Stimulated activated effector memory CD8-positive, alpha-beta T cell treated with anti-CD3 and anti-CD28 coated beads, Interleukin-12 subunit alpha, Interleukin-12 subunit beta, amount 100 ng/mL, for 72 hours (primary cell): ENCODE data around the gene YWHAG.
"Not testable (repeated sequence)": the region's sequence is repeated elsewhere in the genome, so short reads cannot be mapped to it uniquely, and the experiment has no call there.

ENCODE experiments used
- ATAC-seq: fragments of 150-1000 bp; cut with Tn5 transposase; 2 replicates; pipeline ENCODE4 v1.10.0; 2021
- DNase-seq, 2 donors: peaks; one replicate each; pipeline ENCODE4 v3.0.0; 2021 to 2022; ENCODE audit warnings: low spot score in 2 of 2
- H3K27ac Mint-ChIP-seq: one replicate; pipeline ENCODE4 v1.8.0; 2022; ENCODE audit warnings: mild to moderate bottlenecking, mixed read lengths
- H3K36me3 Mint-ChIP-seq: one replicate; pipeline ENCODE4 v1.8.0; 2022; ENCODE audit warnings: mild to moderate bottlenecking, mixed read lengths
- H3K4me1 Mint-ChIP-seq: one replicate; pipeline ENCODE4 v1.8.0; 2022; ENCODE audit warnings: mixed read lengths
- H3K4me3 Mint-ChIP-seq: one replicate; pipeline ENCODE4 v1.8.0; 2022; ENCODE audit warnings: mild to moderate bottlenecking, mixed read lengths
- H3K9me3 Mint-ChIP-seq: one replicate; pipeline ENCODE4 v1.8.0; 2022; ENCODE audit warnings: mixed read lengths

YWHAG gene

DNA sequence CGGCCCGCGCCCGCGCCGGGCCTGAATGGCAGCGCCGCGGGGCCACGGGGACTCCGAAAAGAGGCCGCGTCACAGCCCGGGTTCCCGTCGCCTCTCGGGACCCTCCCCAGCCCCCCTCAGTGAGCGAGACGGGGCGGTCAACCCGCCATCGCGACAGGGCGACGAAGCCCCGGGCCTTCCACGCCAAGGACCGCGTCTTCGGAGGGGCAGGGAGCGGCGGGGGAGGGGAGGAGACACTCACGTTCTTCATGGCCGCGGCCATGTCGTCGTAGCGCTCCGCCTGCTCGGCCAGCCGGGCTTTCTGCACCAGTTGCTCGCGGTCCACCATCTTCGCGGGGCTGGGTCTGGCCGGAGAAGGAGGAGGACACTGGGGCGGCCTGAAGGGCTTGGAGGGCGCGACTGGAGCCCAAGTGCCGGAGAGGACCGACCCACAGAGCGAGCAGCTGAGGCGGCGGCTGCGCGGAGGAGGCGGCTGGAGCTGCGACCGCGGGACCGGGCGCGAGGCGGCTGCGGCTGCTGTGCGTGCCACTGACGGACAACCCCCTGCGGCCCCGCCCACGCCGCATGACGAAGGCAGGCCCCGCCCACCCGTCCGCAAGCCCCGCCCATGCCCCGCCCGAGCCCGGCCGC is at the start of gene YWHAG:
YWHAG (minus strand) TSS at position 511 of the 630 bp plus-strand sequence; CDS start at position 328, 183 bp downstream.
- H3K9me3 Mint-ChIP-seq: no peaks in the 10 kb centered on the region
- peak within 1 kb of the TSS; percentile 99 for H3K27ac Mint-ChIP-seq
- H3K4me1 Mint-ChIP-seq: peaks cover 41% of the 10 kb centered on the region
- DNase-seq (peak in 1 of 2 donors; percentile 95), ATAC-seq (peak; percentile 80)
- H3K4me3 Mint-ChIP-seq: peak within 1 kb of the TSS; percentile 91
- peaks cover 56% of the 10 kb centered on the region for H3K36me3 Mint-ChIP-seq

DNA sequence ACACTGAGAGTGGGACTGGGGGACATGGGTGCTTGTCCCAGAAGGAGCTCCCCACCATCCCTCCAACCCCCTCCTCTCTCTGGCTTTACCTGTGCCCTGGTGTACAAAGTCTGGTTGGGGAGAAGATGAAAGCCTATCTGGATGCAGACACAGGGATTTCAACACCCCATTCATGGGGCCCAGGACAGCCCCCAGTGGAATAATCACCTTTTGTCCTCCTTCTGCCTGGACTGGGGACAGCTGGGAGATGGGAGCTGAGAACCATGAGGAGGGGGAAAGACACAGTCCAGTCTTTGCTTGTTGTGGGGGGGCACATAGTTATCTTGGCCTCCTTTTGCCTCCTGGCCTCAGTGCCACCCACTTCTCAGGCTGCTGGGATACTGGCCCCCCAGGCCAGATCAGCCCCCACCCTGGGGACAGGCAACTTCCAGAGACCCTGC is 49.4 kb upstream of the YWHAG start:
- Mint-ChIP-seq H3K4me3 (no peak overlapping the region), H3K36me3 (no peaks in the 10 kb centered on the region), H3K9me3 (no peaks in the 10 kb centered on the region), H3K4me1 (no peaks in the 10 kb centered on the region), H3K27ac (peak overlapping the region; percentile 53)
- DNase-seq (no peak), ATAC-seq (no peak)

DNA sequence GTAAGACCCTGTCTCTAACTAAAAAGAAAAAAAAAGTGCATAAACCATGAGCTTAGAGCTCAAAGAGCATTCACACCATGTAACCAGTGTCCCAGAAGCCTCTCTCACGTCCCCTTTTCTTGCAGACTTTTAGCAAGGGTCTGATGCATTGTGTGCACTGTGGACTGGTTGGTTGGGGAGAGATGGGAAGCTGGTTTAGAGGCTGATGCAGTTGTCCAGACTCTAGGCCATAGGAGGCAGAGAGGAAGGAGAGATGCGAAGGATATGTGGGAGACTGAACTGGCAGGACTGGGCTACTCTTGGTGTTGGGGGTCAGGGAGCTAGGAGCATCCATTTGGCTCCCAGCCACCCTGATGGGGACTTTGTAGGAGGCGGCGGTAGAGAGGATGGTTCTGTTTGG is 48.9 kb upstream of the YWHAG start:
- ATAC-seq (no peak), DNase-seq (no peak)
- H3K36me3 Mint-ChIP-seq: no peaks in the 10 kb centered on the region
- no peak overlapping the region for H3K27ac Mint-ChIP-seq
- H3K4me1 Mint-ChIP-seq: no peaks in the 10 kb centered on the region
- H3K9me3 Mint-ChIP-seq: no peaks in the 10 kb centered on the region
- no peak overlapping the region for H3K4me3 Mint-ChIP-seq

DNA sequence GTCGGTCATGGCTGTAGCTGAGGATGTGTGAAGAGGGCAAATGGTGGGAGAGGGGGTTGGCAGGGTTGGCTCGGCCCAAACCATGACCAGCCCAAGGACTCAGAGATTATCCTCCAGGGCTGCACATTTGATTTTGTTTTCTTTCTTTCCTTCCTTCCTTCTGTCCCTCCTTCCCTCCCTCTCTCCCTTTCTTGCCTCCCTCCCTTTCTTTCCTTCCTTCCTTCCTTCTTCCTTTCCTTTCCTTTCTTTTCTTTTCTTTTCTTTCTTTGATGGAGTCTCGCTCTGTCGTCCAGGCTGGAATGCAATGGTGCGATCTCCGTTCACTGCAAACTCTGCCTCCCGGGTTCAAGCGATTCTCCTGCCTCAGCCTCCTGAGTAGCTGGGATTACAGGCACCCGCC is 46.9 kb upstream of the YWHAG start:
- Mint-ChIP-seq H3K9me3 (no peaks in the 10 kb centered on the region), H3K27ac (no peak overlapping the region), H3K4me3 (no peak overlapping the region), H3K36me3 (no peaks in the 10 kb centered on the region), H3K4me1 (no peaks in the 10 kb centered on the region)
- DNase-seq (no peak), ATAC-seq (no peak)

DNA sequence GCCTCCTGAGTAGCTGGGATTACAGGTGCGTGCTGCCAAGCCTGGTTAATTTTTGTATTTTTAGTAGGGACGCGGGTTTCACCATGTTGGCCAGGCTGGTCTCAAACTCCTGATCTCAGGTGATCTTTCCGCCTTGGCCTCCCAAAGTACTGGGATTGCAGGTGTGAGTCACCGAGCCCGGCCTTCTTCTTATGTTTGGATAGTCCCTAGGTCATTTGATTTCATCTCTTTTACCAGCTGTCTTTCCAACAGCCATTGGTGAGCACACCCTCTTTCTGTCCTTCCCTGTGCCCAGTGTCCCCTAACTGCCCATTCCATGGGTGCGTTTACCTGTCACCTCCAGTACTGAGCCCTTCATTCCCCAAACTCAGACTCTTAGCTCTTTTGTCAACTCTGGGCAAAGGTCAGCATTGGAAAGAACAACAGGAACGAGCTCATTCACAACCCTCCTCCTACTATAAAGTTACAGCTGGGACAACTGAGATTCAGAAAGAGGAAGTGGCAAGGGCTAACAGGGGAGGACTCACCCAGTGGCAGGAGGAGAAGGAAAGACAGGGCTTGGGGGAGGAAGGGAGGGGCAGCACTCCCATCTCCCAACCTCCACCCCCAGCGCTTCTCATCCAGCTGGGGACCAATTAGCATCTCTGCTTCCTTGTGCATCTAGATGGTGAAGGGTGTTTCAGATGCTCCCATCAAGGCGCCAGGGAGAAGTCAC is 45.1 kb upstream of the YWHAG start:
- ATAC-seq: no peak
- Mint-ChIP-seq H3K4me3 (no peak overlapping the region), H3K4me1 (no peaks in the 10 kb centered on the region), H3K36me3 (no peaks in the 10 kb centered on the region), H3K27ac (peak overlapping the region; percentile 33), H3K9me3 (no peaks in the 10 kb centered on the region)
- no peak for DNase-seq

DNA sequence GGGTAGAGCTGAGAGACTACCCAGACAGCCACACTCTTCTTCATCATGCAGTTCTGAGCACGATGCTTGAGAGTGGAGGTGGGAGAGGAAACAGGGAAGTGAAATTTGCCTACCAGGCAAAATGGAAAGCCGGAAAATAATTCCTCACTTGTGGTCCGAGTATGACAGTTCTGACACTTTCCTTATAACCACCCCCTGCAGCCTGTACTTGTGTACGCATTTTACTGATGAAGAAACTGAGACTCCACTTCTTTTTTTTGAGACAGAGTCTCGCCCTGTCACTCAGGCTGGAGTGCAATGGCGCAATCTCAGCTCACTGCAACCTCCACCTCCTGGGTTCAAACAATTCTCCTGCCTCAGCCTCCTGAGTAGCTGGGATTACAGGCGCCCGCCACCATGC is 44.3 kb upstream of the YWHAG start:
- not testable (repeated sequence) for H3K9me3 Mint-ChIP-seq, H3K4me3 Mint-ChIP-seq, H3K27ac Mint-ChIP-seq, H3K36me3 Mint-ChIP-seq, DNase-seq, ATAC-seq, H3K4me1 Mint-ChIP-seq

DNA sequence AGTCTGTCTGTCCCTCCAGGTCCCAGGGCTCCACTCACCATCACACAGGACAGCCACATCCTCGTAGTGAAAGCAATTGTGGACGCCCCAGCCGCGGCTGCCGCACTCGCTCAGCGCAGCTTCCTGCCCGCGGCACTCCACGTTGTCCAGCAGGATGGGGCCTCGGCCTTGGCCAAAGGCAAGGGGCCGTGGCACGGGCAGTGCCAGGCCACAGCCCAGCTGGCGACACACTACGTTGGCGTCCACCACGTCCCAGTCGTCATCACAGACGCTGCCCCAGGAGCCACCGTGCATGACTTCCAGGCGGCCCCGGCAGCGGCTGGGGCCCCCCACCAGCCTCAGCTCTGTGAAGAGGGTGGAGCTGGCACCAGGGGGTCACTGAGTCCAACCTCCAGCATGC is 41.5 kb upstream of the YWHAG start:
- ATAC-seq (no peak), DNase-seq (no peak)
- Mint-ChIP-seq H3K27ac (no peak overlapping the region), H3K36me3 (no peaks in the 10 kb centered on the region), H3K4me1 (peaks cover 7% of the 10 kb centered on the region), H3K9me3 (no peaks in the 10 kb centered on the region), H3K4me3 (no peak overlapping the region)

DNA sequence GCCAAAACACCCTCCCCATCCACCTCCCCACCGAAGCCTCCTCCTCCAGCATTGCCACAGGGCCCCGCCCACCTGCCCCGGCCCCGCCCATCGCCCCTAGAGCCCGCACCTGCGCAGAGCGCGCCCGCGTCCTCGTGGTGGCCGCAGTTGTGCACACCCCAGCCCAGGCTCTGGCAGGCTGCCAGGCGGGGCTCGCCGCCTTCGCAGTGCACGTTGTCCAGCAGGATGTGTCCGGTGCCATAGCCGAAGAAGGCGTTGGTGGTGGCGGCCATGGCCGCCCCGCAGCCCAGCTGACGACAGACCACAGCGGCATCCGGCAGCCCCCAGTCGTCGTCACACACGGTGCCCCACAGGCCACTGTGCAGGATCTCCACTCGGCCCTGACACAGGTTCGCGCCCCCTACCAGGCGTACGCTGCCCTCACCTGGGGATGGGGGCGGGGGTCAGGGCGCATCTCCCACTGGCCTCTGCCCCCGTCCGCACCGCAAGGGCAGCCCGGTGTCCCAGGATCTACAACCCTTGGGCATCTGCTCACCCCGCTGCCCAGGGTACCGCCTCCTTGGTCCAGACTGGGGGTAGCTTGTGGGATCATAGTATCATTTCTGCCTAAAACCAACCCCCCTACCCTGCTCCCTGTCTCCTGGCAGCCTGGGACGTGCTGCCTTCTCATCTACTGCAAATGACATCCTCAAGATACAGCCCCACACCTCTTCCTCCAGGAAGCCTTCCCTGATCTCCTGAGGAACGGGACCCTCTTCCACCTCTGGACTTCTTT is 38.8 kb upstream of the YWHAG start:
- Mint-ChIP-seq H3K4me3 (peak overlapping the region; percentile 75), H3K27ac (peak overlapping the region; percentile 62), H3K9me3 (no peaks in the 10 kb centered on the region), H3K36me3 (peaks cover 6% of the 10 kb centered on the region), H3K4me1 (peaks cover 13% of the 10 kb centered on the region)
- DNase-seq (peak; percentile 69 to 88), ATAC-seq (peak; percentile 62)

DNA sequence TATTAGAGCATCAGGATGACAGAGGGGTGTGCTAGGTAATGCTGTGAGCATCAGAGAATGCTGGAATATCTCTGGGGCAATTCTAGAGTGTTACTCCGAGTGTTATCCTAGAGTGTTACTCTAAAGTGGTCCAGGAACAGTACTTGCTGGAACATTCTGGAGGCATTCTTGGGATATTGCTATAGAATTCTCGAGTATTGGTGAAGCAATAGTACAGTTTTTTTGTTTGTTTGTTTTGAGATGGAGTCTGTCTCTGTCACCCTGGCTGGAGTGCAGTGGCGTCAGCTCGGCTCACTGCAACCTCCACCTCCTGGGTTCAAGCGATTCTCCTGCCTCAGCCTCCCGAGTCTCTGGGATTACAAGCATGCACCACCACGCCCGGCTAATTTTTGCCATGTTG is 38.1 kb upstream of the YWHAG start:
- Mint-ChIP-seq H3K36me3 (peaks cover 6% of the 10 kb centered on the region), H3K27ac (no peak overlapping the region), H3K9me3 (no peaks in the 10 kb centered on the region), H3K4me3 (peak overlapping the region; percentile 75), H3K4me1 (peaks cover 16% of the 10 kb centered on the region)
- no peak for DNase-seq
- ATAC-seq: no peak

DNA sequence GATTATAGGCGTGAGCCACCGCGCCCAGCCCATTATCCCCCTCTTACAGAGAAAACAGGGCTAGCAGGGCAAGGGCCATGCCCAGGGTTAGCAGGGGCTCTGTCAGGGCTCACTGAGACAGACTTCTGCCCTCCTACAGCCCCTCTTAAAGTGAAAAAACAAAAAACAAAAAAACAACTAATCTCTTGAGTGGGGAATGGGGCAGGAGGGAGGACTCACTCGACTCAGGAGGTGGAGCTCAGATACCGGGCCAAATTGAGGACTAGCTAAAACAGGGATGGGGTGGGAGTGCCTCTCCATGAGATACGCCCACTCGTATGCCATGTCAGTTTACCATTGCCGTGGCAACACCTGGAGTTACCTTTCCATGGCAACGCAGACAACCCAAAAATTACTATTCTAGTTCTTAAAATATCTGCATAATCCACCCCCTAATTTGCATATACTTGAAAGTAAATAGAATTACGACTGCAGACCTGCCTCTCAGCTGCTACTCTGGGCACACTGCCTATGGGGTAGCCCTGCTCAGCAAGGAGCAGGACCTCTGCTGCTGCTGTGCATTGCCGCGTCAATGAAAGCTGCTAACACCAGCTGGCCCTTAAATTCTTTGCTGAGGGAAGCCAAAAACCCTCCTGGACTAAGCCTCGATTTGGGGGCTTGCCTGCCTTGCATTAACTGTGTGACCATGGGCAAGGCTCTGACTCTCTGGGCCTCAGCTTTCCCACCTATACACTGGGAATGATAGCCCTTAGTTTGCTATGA is 37.4 kb upstream of the YWHAG start:
- H3K27ac Mint-ChIP-seq: no peak overlapping the region
- H3K36me3 Mint-ChIP-seq: peaks cover 6% of the 10 kb centered on the region
- no peak overlapping the region for H3K4me3 Mint-ChIP-seq

DNA sequence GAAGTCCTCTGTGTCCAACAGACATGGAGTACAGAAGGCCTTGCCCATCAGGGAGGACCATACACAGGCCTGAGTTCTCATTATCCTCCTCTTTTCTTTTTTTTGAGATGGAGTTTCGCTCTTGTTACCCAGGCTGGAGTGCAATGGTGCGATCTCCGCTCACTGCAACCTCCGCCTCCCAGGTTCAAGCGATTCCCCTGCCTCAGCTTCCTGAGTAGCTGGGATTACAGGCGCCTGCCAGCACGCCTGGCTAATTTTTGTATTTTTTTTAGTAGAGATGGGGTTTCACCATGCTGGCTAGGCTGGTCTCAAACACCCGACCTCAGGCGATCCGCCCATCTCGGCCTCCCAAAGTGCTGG is 36.8 kb upstream of the YWHAG start:
- not testable (repeated sequence) for H3K36me3 Mint-ChIP-seq, H3K27ac Mint-ChIP-seq, H3K4me3 Mint-ChIP-seq, H3K9me3 Mint-ChIP-seq, ATAC-seq, DNase-seq
- peaks cover 16% of the 10 kb centered on the region for H3K4me1 Mint-ChIP-seq

More for the DNA sequence above, 37.4 kb upstream of the YWHAG start:
- DNase-seq (no peak), ATAC-seq (no peak)
- Mint-ChIP-seq H3K9me3 (no peaks in the 10 kb centered on the region), H3K4me1 (peaks cover 16% of the 10 kb centered on the region)

DNA sequence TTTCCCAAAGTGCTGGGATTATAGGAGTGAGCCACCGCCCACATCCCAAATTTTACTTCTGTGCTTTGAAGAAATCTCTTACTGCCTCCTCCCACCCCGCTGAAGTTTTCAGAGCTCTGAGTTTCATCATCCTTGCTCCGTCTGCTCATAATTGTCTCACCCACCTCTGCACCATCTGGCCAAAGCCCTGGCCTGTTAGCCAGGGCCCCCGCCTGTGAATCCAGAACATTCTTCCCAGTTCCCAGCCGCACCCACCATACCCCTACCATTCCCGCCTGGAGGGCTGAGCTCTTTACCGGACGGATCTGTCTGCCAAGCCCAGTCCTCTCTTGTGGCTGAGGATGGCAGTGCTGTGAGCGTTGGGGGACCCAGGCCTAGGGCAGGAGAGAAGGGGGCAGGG is 36.2 kb upstream of the YWHAG start:
- DNase-seq (no peak), ATAC-seq (no peak)
- peaks cover 6% of the 10 kb centered on the region for H3K36me3 Mint-ChIP-seq
- H3K27ac Mint-ChIP-seq: no peak overlapping the region
- no peaks in the 10 kb centered on the region for H3K9me3 Mint-ChIP-seq
- H3K4me3 Mint-ChIP-seq: no peak overlapping the region
- H3K4me1 Mint-ChIP-seq: peaks cover 16% of the 10 kb centered on the region

DNA sequence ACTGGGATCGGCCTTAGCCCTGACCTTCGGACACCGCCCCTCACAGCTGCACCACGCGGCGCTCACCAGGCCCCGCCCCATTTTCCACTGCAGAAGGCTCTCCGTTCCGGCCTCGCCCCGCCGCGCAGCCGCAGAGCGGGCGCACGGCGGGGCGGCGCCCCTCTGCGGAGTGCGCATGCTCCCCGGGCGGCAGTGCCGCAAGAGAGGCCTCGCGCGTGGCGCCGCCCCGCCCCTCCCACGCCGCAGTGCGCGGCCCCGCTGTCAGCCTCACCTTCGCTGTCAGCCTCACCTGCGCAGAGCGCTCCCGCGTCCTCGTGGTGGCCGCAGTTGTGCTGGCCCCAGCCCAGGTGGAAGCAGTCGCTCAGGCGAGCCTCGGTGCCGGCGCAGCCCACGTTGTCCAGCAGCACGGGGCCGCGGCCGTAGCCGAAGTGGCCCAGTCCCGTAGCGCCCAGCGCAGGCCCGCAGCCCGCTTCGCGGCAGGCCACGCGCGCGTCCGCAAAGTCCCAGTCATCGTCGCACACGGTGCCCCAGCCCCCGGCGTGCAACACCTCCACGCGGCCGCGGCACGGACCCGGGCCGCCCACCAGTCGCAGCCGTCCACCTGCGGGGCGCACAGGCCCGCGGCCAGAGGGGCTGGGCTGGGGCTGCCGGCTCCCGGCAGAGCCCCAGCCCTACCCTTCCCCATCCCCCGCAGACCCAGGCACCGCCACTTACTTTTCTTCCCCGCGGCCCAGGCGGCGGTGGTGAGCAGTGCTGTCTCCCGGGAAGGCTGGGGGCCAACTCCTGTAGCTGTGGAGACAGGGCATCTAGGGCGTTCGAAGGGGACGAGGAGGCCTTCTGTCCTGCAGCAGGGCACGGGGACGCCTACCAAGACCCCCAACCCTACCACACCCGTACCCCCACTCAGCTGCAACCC is 34.6 kb upstream of the YWHAG start:
- peak overlapping the region; percentile 87 for H3K27ac Mint-ChIP-seq
- H3K9me3 Mint-ChIP-seq: no peaks in the 10 kb centered on the region
- peak; percentile 89 to 96 for DNase-seq
- peaks cover 6% of the 10 kb centered on the region for H3K36me3 Mint-ChIP-seq
- ATAC-seq: peak; percentile 86
- H3K4me1 Mint-ChIP-seq: peaks cover 16% of the 10 kb centered on the region
- peak overlapping the region; percentile 74 for H3K4me3 Mint-ChIP-seq

DNA sequence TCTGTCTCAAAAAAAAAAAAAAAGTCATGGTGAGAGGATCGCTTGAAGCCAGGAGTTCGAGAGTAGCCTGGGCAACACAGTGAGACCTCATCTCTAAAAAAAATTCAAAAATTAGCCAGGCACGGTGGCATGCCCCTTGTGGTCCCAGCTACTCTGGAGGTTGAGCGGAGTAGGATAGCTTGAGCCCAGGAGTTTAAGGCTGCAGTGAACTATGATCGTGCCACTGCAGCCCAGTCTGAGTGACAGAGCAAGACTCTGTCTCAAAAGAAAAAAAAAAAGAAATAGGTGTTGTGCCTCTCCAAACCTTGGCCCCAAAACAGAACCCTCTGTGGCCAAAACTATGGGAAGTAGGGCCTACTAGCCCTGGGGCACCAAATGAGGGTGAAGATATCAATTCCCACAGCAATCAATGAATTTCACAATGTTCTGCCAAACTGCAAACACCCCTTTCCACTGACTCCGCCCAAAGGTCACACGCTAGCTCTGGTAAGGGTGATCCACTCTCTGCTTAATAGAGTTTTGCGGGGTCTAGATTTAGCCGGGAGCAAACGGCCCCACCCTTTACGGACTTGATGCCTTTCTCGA is 33.8 kb upstream of the YWHAG start:
- ATAC-seq: no peak
- Mint-ChIP-seq H3K27ac (peak overlapping the region; percentile 87), H3K36me3 (peaks cover 6% of the 10 kb centered on the region), H3K4me3 (peak overlapping the region; percentile 74), H3K4me1 (peaks cover 8% of the 10 kb centered on the region), H3K9me3 (no peaks in the 10 kb centered on the region)
- no peak for DNase-seq
